Stimulated activated CD8-positive, alpha-beta memory T cell treated with anti-CD3 and anti-CD28 coated beads, Interleukin-4, amount 100 ng/mL, for 1 hour (primary cell): ENCODE data around the gene ATCAY.
"Not testable (repeated sequence)": the region's sequence is repeated elsewhere in the genome, so short reads cannot be mapped to it uniquely, and the experiment has no call there.

ENCODE experiments used
- DNase-seq, 2 donors: peaks; one replicate each; pipeline ENCODE4 v3.0.0-alpha.2; 2020; ENCODE audit warnings: low read depth in 2 of 2, low spot score in 1 of 2

Gene ATCAY

GRCh38 chr19:3945838-3946237 lies 65.4 kb downstream of the ATCAY start:
- DNase-seq, result no peak

GRCh38 chr19:3947316-3947933 lies 66.9 kb downstream of the ATCAY start:
- DNase-seq, result not testable (repeated sequence)

- no peak for DNase-seq
Observed at GRCh38 chr19:3949294-3949693, 68.8 kb downstream of the ATCAY start.

- no peak for DNase-seq
Observed at GRCh38 chr19:3949997-3950859, 69.7 kb downstream of the ATCAY start.

- DNase-seq, result no peak
Observed at GRCh38 chr19:3950871-3951861, 70.7 kb downstream of the ATCAY start.

- not testable (repeated sequence) for DNase-seq
Observed at GRCh38 chr19:3952755-3953276, 72.3 kb downstream of the ATCAY start.

- no peak for DNase-seq
Observed at GRCh38 chr19:3954107-3954506, 73.6 kb downstream of the ATCAY start.

- not testable (repeated sequence) for DNase-seq
Observed at GRCh38 chr19:3955276-3955675, 74.8 kb downstream of the ATCAY start.

- DNase-seq, result no peak
Observed at GRCh38 chr19:3955688-3956087, 75.2 kb downstream of the ATCAY start.

GRCh38 chr19:3958836-3959765 lies 78.6 kb downstream of the ATCAY start:
- no peak for DNase-seq

GRCh38 chr19:3959766-3960131 lies 79.3 kb downstream of the ATCAY start:
- no peak for DNase-seq

GRCh38 chr19:3961007-3961406 lies 80.5 kb downstream of the ATCAY start:
- no peak for DNase-seq

GRCh38 chr19:3963458-3964255 lies 83.2 kb downstream of the ATCAY start:
- DNase-seq, result no peak

GRCh38 chr19:3964256-3965194 lies 84.0 kb downstream of the ATCAY start:
- DNase-seq, result no peak

- no peak for DNase-seq
Observed at GRCh38 chr19:3966051-3967017, 85.8 kb downstream of the ATCAY start.

GRCh38 chr19:3967983-3968382 lies 87.5 kb downstream of the ATCAY start:
- DNase-seq, result not testable (repeated sequence)
